Left kidney (tissue), 8 donors: ENCODE data around the gene RNU1-3. TPM values are rescaled to one million over a fixed set of nuclear protein-coding genes. Genes with fewer than 3 reads are reported as not detected.
A peak's percentile ranks its signal among the peaks of the same experiment; 100 is the strongest.
"Not testable (repeated sequence)": the region's sequence is repeated elsewhere in the genome, so short reads cannot be mapped to it uniquely, and the experiment has no call there.

Source experiments
- DNase-seq: peaks from one replicate; pipeline ENCODE4 v3.0.0-alpha.2; 2013
- long read RNA-seq, 8 donors: transcript quantifications; one replicate each; lab custom pipeline, GENCODE V29; 2026
- polyA plus RNA-seq: library from polyadenylated mRNA; unstranded; fragments of 120-200 nt; gene quantifications from one replicate; pipeline ENCODE4 v1.2.1, GENCODE V29; 2013; ENCODE audit not compliant: insufficient read length

The RNU1-3 gene
- 1.9 TPM for polyA plus RNA-seq
- long read RNA-seq, donor 1, partial matches to known transcripts, result 0 of 1 reads
- long read RNA-seq, donor 1, other reads (novel, unspliced or antisense), result 0 of 1 reads
- long read RNA-seq, donor 2, result 0 reads
- long read RNA-seq, donor 3, result 0 reads
- long read RNA-seq, donor 4, result 0 reads
- long read RNA-seq, donor 5, partial matches to known transcripts, result 0 of 1 reads
- long read RNA-seq, donor 5, other reads (novel, unspliced or antisense), result 0 of 1 reads
- long read RNA-seq, donor 6, result 0 reads
- long read RNA-seq, donor 7, result 0 reads
- long read RNA-seq, donor 8, result 0 reads

DNA sequence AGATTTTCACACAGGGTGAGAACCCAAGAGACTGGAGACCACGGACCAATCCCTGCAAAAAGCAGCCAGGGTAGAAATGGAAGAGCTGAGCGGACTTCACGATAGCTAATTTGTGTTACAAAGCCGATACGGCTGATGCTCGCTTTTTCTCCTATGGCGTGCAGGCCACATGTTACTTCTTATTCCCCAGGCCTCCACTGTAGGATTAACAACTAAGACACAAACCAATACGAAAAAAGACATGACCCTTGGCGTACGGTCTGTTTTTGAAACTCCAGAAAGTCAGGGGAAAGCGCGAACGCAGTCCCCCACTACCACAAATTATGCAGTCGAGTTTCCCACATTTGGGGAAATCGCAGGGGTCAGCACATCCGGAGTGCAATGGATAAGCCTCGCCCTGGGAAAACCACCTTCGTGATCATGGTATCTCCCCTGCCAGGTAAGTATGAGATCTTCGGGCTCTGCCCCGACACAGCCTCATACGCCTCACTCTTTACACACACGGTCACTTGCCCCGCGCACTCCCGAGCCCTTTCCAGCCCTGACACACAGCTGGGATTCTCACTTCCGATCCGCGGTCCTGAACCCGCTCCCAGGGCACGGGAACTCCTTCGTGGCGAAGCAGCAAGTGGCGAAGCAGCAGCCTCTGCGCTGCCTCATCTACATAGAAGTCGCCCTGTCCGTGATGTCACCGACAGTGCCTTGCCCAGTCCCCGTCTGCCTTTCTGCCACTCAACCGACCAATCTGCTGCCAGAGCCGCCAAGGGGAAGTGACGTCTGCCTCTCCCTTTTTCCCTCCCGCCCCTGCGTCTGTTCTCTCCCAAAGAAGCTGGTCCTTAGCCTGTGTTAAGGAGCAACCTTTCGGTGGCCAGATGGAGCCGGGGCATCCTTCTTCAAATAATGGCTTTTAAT, at the start of gene RNU1-3:
Gene RNU1-3, minus strand, starts transcription at position 447 of the 912 bp plus-strand sequence.
- DNase-seq, result not testable (repeated sequence)

DNA sequence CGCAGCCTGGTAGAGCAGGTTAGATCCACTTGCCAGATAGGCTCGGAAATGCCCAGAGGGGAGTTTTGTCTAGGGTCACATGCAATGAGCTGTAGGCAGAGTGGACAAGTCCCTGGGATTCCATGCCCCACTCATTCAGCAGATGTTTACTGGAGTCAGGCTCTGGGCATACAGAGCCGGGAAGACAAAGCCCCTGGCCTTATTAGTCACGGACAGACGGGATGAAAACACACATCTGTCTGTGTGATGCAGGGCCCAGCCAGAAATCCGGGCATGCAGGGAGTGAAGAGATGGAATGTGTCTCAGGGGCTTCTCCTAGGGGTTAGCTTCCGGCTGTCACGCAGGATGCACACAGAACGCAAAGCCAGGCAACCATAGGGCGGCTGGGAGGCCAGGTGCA, 46.7 kb upstream of the RNU1-3 start:
- DNase-seq, result not testable (repeated sequence)

DNA sequence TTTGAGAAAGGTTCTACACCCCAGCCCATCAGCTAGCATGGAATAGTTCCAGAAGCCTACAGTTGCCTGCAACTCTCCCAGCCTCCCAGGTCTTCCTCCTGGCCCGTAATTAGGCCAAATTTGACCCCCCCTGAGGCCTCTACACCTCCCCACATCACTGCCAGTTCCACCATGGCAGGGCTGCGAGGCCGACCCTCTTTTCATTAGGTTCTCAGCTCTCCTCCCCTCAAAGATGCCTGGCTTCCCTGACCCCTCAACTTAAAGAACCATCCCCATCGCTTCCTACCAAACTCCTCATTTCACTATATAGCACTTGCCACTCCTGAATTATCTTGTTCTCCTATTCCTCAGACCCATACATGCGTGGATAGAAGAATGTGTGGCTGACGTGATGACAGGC, 46.2 kb upstream of the RNU1-3 start:
- DNase-seq, result not testable (repeated sequence)

DNA sequence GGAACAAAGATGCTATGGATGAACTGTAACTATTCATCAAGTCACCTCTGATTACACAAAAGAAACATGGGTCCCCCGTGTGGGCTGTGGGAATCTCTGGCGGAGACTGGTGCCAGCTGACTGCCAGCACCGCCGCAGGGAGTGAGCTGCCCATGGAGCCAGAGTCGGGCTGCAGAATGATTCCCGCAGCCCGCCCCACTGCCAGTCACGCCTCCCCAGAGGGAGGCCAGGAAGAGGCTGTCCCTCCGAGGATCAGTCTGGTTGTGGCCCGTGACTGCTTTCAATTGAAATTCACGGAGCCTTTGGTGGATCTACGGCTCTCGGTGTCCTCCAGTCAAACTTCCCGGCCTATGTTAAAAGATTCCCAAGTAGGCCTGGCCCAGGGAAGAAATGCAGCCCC, 45.8 kb upstream of the RNU1-3 start:
- DNase-seq, result not testable (repeated sequence)

DNA sequence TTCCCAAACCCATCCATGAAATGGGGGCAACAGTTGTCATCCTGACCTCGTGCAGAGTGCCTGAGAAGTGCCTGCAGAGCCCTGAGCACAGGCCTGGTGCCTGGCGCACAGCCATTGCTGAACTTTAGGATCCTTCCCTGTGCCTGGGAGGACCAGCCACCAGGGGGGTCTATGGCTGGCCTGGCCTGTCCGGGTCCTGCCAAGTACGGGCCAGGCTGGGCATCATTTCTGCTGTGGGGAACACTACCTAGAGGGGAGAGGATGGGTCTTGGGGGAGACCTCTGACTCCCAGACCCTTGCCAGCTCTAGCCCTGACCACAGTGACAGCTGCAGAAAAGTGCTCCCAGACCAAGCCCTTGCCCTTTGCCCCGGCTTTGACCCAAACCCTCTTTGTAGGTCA, 45.4 kb upstream of the RNU1-3 start:
- not testable (repeated sequence) for DNase-seq

DNA sequence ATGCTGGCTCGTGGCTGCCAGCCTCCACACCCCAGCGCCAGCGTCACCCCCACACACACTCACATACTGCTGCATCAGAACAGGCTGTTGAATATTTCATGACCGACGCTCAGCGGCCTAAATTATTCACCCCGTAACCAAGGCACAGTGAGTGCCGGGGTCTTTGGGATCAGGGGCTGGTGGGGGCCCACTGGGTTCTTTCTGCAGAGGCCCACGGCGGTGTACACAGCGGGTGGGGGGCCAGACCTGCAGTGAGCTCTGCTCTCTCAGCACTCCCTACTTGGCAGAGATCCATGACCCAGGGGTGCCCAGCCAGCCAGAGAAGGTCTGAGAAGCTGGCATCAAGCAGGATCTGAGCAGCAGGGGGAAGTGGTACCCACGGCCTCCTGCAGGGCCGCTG, 43.9 kb upstream of the RNU1-3 start:
- not testable (repeated sequence) for DNase-seq

DNA sequence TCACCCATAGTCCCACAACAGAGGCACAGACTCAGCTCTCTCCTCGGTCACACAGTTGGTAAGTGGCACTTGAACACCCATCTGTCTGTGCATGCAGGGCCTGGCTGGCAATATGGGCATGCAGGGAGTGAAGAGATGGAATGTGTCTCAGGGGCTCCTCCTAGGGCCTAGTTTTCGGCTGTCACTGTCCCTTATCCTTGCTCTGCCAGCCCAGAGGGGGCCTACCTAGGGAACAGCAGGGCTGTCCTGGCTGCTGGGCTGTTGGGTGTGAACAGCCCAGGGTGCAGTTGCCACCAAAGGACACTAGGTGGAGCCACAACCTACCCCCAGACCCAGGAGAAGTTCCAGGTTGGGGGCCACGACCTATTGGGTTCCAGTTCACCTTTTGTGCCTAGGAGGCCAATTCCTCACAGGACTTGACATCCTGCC, 42.9 kb upstream of the RNU1-3 start:
- peak; percentile 44 for DNase-seq

DNA sequence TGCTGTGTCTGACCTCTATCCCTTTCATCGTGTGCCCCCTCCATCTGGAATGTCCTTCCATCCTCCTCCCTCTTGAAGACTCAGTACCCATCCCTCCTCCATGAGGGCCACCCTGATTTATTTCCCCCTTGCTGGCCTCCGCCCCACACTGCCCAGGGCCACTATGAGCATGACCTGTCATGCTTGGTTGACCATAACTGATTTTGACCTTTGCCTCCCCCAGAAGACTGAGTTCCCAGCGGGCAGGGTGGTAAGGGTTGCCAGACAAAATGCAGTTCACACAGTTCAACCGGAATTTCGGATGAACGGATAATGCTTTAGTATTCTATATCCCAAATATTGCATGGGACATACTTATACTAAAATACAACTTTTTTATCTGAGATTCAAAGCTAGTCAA, 42.0 kb upstream of the RNU1-3 start:
- DNase-seq, result not testable (repeated sequence)

DNA sequence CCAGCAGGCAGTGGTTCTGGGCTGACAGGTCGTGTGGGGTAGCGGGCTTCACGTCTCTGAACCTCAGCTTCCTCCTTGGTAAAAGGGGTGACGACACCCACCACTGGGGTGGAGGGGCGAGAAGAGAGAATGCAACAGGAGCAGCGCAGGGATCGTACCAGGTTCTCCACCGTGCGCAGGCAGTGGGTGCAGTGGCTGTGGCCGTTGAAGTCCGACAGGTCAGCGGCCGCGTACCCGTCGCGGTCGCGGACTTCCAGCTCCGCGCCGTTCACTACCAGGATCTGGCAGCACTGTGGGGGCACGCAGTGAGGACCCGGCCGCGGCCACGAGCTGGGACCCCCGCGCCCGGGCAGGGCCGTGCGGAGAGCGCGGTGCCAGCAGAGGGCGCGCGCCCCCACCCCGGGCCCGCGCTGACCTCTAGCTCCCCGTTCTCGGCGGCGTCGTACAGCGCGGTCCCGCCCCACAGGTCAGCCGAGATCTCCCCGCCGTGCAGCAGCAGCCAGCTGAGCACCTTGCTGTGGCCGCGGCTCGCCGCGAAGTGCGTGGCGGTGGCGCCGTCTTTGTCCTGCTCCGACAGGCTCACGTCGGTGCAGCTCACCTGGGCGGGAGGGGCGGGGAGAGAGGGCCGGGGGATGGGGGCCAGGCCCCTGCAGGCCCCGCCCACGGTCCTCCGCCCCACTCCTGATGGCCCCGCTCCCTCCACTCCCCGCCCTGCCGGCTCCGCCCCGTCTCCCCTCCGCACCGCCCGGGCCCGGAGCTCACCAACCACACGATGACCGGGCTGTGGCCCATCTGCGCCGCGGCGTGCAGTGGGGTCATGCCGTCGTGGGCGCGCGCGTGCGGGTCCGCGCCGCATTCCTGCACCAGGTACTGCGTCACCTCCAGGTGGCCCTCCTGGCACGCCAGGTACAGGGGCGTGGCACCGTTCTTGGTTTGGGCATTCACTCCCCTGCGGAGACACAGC, 40.7 kb upstream of the RNU1-3 start:
- not testable (repeated sequence) for DNase-seq

DNA sequence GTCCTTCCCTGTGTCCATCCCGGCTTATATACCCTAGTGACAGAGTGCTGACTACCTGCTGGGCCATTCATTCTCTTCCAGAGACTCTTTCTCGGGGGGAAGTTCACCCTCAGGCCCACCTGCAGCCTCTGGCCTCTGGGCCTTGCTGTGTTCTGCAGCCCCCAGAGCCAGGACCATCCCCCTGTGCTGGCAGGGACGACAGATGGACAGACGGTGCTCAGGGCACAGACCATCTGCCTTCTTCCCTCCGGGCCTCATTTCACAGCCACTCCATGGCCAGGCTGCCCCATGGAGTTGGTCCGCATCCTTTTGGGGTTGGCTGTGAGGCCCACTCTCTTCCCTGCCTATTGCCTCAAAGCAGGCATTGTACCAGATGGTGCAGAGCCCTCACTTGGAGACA, 39.6 kb upstream of the RNU1-3 start:
- DNase-seq, result not testable (repeated sequence)

DNA sequence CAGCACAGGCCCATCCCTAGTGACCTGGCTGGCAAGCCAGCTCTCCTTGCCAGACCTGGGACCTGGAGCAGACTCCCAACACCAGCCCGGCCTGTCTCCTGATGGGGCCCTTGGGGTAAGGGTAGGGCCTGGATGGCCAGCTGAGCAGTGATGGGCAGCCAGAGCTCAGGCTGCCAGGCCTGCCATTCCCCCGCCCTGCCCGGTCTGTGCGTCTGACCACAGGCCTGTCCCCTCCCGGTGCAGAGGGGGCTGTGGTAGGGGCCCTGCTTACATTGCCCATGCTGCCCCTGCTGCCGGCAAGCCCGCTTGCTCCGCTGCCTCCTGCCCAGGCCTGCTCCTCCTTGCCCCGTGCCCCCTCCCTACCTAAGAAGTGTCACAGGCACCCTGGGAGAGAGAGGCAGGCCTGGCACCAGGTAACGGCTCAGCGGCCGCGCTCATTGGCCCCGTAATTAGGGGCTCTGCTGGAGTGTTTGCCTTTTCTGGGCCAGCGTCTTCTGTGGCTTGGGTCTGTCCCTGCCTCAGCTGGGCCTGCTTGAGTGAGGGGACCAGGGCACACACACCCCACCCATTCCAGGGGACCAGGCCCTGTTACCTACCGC, 37.9 kb upstream of the RNU1-3 start:
- not testable (repeated sequence) for DNase-seq

DNA sequence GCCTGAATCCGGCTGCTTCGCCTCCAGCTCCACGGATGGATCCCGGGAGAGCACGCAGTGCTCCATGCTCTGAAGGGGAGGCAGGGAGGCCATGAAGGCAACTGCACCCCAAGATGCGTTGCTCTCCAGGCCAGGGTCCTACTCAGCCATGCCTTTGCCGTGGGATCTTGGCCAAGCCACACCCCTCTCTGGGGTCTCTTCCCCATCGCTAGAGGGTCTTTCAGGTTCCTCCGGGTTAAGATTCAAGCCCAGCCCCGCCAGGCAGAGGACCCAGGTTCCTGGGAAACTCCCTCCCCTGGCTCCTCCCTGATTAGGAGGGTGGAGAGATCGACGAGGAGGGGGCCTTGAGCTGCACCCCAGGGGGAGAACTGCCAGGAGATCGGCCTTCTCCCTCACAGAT, 37.3 kb upstream of the RNU1-3 start:
- not testable (repeated sequence) for DNase-seq

DNA sequence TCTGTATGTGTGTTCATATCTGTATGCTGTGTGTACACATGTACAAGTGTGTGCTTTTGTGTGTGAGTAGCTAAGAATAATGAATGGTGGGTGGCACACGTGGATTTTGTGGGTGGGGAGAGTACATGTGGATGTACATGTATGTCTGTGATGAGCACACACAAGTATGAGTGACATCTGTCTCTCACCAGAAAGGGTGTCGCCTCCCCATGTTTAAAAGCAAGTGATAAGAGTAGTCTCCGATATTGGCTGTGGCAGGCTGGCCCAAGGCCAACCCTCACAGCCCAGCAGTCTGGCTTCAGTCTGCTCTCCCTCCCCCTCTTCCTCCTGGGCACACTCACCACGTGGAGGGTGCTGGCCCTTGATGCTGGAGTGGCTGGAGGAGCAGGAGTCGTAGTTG, 36.9 kb upstream of the RNU1-3 start:
- not testable (repeated sequence) for DNase-seq

DNA sequence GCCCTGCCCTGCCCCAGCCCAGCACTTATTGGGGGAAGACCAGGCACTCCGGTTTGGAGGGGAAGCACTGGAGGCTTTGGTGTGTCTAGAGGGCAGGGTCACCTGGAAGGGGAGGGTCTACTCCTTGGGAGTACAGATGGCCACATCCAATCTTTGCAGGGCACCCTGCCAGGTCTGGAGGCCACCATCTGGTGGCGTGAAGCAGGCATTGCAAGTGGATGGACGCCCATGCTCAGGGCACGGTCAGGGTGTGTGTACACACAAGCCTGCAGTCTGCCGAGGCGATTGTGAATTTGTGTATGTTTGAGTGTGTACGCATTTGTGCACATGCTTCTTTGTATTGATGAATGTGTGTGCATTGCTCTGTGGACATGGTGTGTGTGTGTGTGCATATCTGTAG, 36.4 kb upstream of the RNU1-3 start:
- not testable (repeated sequence) for DNase-seq

DNA sequence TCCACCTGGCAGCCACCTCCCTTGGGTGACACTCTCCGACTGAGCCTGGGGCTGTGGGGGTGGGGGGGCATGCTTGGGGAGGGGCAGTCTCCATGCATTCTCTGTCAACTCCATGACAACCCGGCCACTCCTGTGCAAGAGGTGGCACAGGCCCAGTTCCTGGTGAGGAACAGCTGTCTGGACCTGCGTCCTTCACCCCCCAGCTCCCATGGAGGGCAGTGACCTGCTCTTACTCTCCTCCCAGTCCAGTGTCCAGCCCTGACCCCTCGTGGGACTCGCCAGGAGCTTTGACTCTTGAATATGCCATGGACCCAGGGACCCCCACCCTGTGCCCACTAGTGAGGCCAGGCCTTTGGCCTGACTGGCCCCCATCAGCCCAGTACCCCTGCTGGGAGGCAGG, 35.5 kb upstream of the RNU1-3 start:
- DNase-seq, result not testable (repeated sequence)

DNA sequence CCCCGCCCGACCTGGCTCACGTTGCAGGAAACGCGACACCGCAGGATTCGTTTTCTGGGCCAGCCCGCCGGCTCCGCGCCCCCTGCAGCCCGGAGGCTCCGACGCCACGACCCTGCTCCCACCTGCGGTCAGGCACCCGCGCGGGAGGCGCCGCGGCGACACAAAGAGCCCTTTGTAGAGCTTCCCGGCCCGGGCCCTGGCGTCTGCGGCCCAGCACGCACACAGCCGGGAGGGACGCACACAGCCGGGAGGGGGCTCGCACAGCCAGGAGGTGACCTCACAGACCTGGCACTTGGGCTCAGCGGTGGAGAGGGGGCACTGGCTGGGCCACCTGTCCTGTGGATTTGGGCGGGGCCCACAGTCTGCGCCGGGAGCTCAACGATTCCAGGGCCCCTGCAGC, 34.4 kb upstream of the RNU1-3 start:
- not testable (repeated sequence) for DNase-seq

DNA sequence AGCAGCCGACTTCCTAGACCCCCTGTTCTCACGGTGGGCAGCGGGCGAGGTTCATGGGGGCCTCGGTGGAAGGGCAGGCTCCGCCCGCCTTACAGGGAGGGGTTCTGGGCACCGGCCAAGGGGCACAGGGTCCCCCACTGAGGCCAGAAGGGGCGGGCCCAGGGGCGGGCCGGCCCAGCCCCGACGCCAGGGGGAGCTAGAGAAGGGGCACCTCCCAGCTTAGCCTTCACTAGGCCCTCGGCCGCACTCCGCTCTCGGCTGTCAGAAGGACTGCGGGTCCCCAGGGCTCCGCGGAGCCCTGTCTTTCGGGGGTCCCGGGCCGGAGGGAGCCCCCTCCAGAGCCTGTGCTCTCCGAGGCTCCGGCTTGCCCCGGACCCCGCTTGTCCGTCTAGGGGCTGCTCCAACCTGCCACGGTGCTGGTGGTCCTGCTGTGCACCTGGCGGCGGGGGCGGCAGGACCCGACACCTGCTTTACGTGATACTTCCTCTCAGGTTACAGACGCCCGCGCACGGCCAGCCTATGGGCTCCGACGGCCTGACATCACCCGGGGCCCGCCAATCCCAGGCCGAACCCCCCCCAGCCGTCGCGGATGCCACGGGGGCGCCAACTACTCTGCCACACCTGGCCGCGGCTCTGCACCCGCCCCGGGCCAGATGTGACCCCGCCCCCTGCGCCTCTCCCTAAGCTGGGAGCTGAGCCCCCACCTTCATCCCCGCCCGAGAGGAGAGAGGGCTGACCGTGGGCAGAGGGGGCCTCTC, 33.6 kb upstream of the RNU1-3 start:
- not testable (repeated sequence) for DNase-seq

DNA sequence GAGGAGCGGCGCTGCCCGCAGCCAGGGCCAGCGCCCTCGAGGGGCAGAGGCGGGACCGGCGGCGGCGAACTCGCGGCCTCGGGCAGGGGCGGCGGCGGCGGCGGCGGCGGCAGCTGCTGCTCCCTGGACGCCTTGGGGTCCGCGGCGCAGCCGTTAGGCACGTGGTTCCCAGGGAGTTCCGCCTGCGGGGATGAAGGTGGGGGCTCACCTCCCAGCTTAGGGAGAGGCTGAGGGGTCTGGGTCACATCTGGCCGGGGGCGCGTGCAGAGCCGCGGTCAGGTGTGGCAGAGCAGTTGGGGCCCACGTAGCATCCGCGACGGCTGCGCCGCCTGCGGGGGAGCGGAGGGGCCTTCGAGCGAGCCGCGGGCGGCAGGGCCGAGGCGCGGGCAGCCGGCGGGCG, 32.7 kb upstream of the RNU1-3 start:
- not testable (repeated sequence) for DNase-seq

DNA sequence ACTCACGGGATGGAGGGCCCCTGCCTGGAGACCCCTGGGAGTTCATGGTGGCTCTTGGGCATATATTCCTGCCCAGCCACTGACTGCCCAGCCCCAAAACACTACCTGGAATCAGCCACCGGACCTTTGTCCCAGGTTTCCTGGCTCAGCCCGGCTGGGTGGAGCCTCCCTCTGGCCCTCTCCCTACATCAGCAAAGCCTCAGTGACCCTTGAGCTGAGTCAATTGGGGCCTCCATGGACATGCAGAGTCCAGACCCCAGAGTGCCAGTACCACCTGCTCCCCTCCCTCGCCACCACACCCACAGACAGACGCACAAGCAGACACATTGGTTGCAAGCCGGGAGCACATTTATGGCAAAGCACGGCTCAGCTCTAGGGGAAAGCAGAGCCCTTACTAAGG, 30.4 kb upstream of the RNU1-3 start:
- not testable (repeated sequence) for DNase-seq

DNA sequence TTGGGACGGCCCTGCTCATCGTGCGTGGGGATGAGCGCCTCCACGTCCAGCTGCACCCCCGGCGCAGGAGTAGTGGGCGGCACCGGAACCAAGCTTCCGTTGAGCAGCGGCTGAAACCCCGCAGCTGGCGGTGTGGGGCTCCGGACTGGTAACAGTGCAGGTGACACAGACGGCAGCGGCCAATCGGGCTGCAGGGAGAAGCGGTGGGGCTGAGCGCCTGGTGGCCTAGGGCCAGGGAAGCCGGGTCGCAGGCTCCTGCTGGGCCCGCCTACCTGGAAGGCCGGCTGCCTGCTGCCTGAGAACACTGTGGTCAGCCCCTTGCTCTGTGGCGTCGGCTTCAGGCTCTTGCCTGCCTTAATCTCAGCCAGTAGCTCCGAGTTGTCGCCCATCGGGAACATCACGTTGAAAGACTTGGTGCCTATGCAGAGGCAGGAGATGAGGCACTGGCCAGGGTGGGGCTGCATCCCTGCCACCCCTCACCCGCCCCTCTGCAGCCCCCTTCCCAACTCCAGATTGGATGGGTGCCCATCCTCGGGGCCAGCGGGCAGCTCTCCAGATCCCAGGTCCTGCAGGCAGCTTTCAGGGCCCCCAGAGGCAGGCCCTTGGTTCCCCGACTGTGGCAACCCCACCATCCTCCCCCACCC, 29.9 kb upstream of the RNU1-3 start:
- DNase-seq, result not testable (repeated sequence)
